IMR-90 (cell line): ENCODE results near the gene MADCAM1. TPM values are rescaled to one million over a fixed set of nuclear protein-coding genes. Genes with fewer than 3 reads are reported as not detected.
"Not testable (repeated sequence)": the region's sequence is repeated elsewhere in the genome, so short reads cannot be mapped to it uniquely, and the experiment has no call there.

Experiments
- ATAC-seq: fragments of 200-7000 bp; cut with Tn5 transposase; 2 replicates; pipeline ENCODE4 v1.9.1; 2020; ENCODE audit warnings: low read depth, mild to moderate bottlenecking, moderate library complexity
- BruUV-seq: library from RNA; stranded (reverse); fragments of 400-500 nt; replicated peaks from 2 replicates; lab custom pipeline; 2021; lab: Mats Ljungman, UMichigan
- CTCF ChIA-PET: fragments of 300-600 bp; formaldehyde crosslinking; extraction: SDS; loops from one replicate; lab custom pipeline; 2021; ENCODE audit warnings: antibody characterized with exemption; lab: Yijun Ruan, JAX
- POLR2A ChIA-PET: fragments of 300-600 bp; sonication (Branson Sonifier 250); formaldehyde crosslinking; loops from one replicate; lab custom pipeline; 2022; ENCODE audit warnings: antibody characterized with exemption; ENCODE audit not compliant: unreplicated experiment; lab: Charles Lee
- DNase-seq: peaks from one replicate; pipeline ENCODE4 v3.0.0; 2013
- H2AFZ ChIP-seq: replicated peaks from 2 replicates; pipeline ENCODE3; 2013; ENCODE audit warnings: low read length, mild to moderate bottlenecking; ENCODE audit not compliant: poor library complexity
- H2AK5ac ChIP-seq: 2 replicates; pipeline ENCODE4 v1.6.1; 2013; ENCODE audit warnings: low read depth, low read length, inconsistent platforms
- H2AK9ac ChIP-seq: replicated peaks from 2 replicates; pipeline ENCODE3; 2013; ENCODE audit warnings: mild to moderate bottlenecking, low read depth, low read length, moderate library complexity; ENCODE audit not compliant: poor library complexity
- H2BK120ac ChIP-seq: 2 replicates; pipeline ENCODE4 v1.6.1; 2013; ENCODE audit warnings: low read depth, low read length, inconsistent platforms
- H2BK15ac ChIP-seq: 3 replicates; pipeline ENCODE4 v1.6.1; 2013; ENCODE audit warnings: low read depth, low read length, inconsistent platforms
- H2BK20ac ChIP-seq: 2 replicates; pipeline ENCODE4 v1.6.1; 2013; ENCODE audit warnings: low read depth, mild to moderate bottlenecking, inconsistent platforms, low read length, moderate library complexity
- H2BK5ac ChIP-seq: 2 replicates; pipeline ENCODE4 v1.6.1; 2013; ENCODE audit warnings: mild to moderate bottlenecking, low read depth, low read length, inconsistent platforms; ENCODE audit not compliant: poor library complexity, severe bottlenecking
- H3K14ac ChIP-seq: replicated peaks from 2 replicates; pipeline ENCODE4 v1.6.1; 2013; ENCODE audit warnings: low read depth, low read length, inconsistent platforms
- H3K18ac ChIP-seq: 2 replicates; pipeline ENCODE4 v1.6.1; 2013; ENCODE audit warnings: low read depth, low read length, control low read depth
- H3K23ac ChIP-seq: 2 replicates; pipeline ENCODE4 v1.6.1; 2013; ENCODE audit warnings: low read depth, low read length, inconsistent platforms
- H3K27ac ChIP-seq: 2 replicates; pipeline ENCODE4 v1.5.1; 2013; ENCODE audit warnings: mild to moderate bottlenecking, control low read depth, low read length; ENCODE audit not compliant: insufficient read depth
- H3K27me3 ChIP-seq: 2 replicates; pipeline ENCODE4 v1.6.1; 2013; ENCODE audit warnings: low read length; ENCODE audit not compliant: control insufficient read depth, insufficient read depth
- H3K36me3 ChIP-seq: 2 replicates; pipeline ENCODE4 v1.6.1; 2013; ENCODE audit warnings: low read length, mixed read lengths; ENCODE audit not compliant: control insufficient read depth, insufficient read depth
- H3K4ac ChIP-seq: 2 replicates; pipeline ENCODE4 v1.6.1; 2013; ENCODE audit warnings: low read depth, low read length, inconsistent platforms
- H3K4me1 ChIP-seq: 2 replicates; pipeline ENCODE4 v1.6.1; 2013; ENCODE audit warnings: low read length, mixed read lengths; ENCODE audit not compliant: control insufficient read depth, insufficient read depth
- H3K4me2 ChIP-seq: 2 replicates; pipeline ENCODE4 v1.6.1; 2013; ENCODE audit warnings: low read depth, mild to moderate bottlenecking, control low read depth, low read length, moderate library complexity
- H3K4me3 ChIP-seq: 2 replicates; pipeline ENCODE4 v1.5.1; 2013; ENCODE audit warnings: low read depth, mild to moderate bottlenecking, control low read depth, low read length, moderate library complexity; ENCODE audit not compliant: insufficient read depth
- H3K56ac ChIP-seq: 2 replicates; pipeline ENCODE4 v1.6.1; 2013; ENCODE audit warnings: low read length, inconsistent platforms; ENCODE audit not compliant: insufficient read depth; ENCODE audit errors: extremely low read depth
- H3K79me1 ChIP-seq, 2 experiments: 2 replicates each; pipeline ENCODE4 v1.6.1; 2013; ENCODE audit warnings: low read length in 2 of 2, inconsistent platforms in 1 of 2, low read depth in 1 of 2
- H3K9ac ChIP-seq: 2 replicates; pipeline ENCODE4 v1.6.1; 2013; ENCODE audit warnings: low read depth, low read length, control low read depth
- H3K9me1 ChIP-seq: 2 replicates; pipeline ENCODE4 v1.6.1; 2013; ENCODE audit warnings: low read length, inconsistent platforms; ENCODE audit not compliant: insufficient read depth
- H3K9me3 ChIP-seq: 2 replicates; pipeline ENCODE4 v1.6.1; 2013; ENCODE audit warnings: low read length; ENCODE audit not compliant: control insufficient read depth, insufficient read depth
- H4K20me1 ChIP-seq: 2 replicates; pipeline ENCODE4 v1.6.1; 2013; ENCODE audit warnings: low read length, inconsistent platforms; ENCODE audit not compliant: insufficient read depth
- H4K5ac ChIP-seq: 2 replicates; pipeline ENCODE4 v1.6.1; 2013; ENCODE audit warnings: mild to moderate bottlenecking, low read depth, low read length, control low read depth
- H4K8ac ChIP-seq, 2 experiments: 2 replicates each; pipeline ENCODE4 v1.6.1; 2013; ENCODE audit warnings: low read depth in 2 of 2, low read length in 2 of 2, control low read depth in 1 of 2, inconsistent platforms in 1 of 2
- H4K91ac ChIP-seq: 2 replicates; pipeline ENCODE4 v1.6.1; 2013; ENCODE audit warnings: low read depth, low read length, inconsistent platforms; ENCODE audit not compliant: insufficient read depth
- WGBS, 2 experiments: methylation state at CpG; one replicate each; pipeline versions ENCODE4 v1.1.5 to v1.1.7; 2013; ENCODE audit warnings: missing lambda C conversion rate in 2 of 2; ENCODE audit not compliant: insufficient read length in 1 of 2; ENCODE audit errors: extremely low coverage in 2 of 2; 5-methylcytosine and 5-hydroxymethylcytosine counted together
- dilution Hi-C: fragments of 300-500 bp; cut with HindIII; formaldehyde crosslinking; loops from one replicate; pipeline ENCODE4 v1.14.3; 2018; ENCODE audit warnings: low sequenced_read_pairs; ENCODE audit not compliant: unreplicated experiment
- in situ Hi-C: fragments of 300-500 bp; cut with MboI; formaldehyde crosslinking; loops from 3 replicates; pipeline ENCODE4 v1.14.3; 2019; ENCODE audit warnings: low sequenced_read_pairs, inconsistent platforms, mixed read lengths
- intact Hi-C: fragments of 100-400 bp; cut with micrococcal nuclease; formaldehyde crosslinking; loops from 2 replicates; pipeline ENCODE4 v1.10.0; 2022
- polyA plus RNA-seq, 3 experiments: library from polyadenylated mRNA; depleted of rRNA; stranded (reverse); fragments of >200 nt; gene quantifications; 2 replicates each; pipeline ENCODE4 v1.2.3, GENCODE V29; 2012; ENCODE audit warnings: low replicate concordance in 1 of 3
- total RNA-seq: library from RNA; depleted of rRNA; stranded (reverse); fragments of >200 nt; gene quantifications from 2 replicates; pipeline ENCODE4 v1.2.3, GENCODE V29; 2012

MADCAM1 gene
- total and polyA plus RNA-seq, 2 of the 4 experiments (the other 2 are of a cell fraction) = 0.24 TPM; not detected in 1

- H2AK5ac ChIP-seq, H3K4me3 ChIP-seq, H2BK20ac ChIP-seq, H3K27ac ChIP-seq, H3K4me2 ChIP-seq, H3K9me3 ChIP-seq, BruUV-seq, H2AFZ ChIP-seq, H2BK120ac ChIP-seq, H4K91ac ChIP-seq, CTCF ChIA-PET, H3K79me1 ChIP-seq, H3K18ac ChIP-seq, H3K9me1 ChIP-seq, in situ Hi-C loops, dilution Hi-C loops, H3K56ac ChIP-seq, H4K20me1 ChIP-seq, H2BK15ac ChIP-seq, H4K8ac ChIP-seq, H4K5ac ChIP-seq, ATAC-seq, POLR2A ChIA-PET, H2BK5ac ChIP-seq, H3K9ac ChIP-seq, DNase-seq, H3K23ac ChIP-seq, H2AK9ac ChIP-seq, H3K36me3 ChIP-seq, H3K14ac ChIP-seq, H3K4me1 ChIP-seq, H3K4ac ChIP-seq: not testable (repeated sequence)
- H3K27me3 ChIP-seq = peaks cover 13% of the 10 kb centered on the region; the same call in 1 of the 2 replicates
- intact Hi-C loops = loop anchor here (10.0 kb wide), 1 partner anchor 136 kb away; the partner anchor contains the start of gene MIER2
- 92 to 100% methylated on average over 2 to 3 of the region's 3 CpGs for WGBS, 2 experiments
These were observed 15.2 kb upstream of the MADCAM1 start for GRCh38 chr19:481100-481499.
